Measurements from ENCODE around the gene ADAMTS9.

GRCh38 chr3:64560791-64561190 is 127.0 kb downstream of the ADAMTS9 start:
- TF ChIP-seq POLR2A (IDR thresholded peaks at IDR 0.05) (no peak), CTCF (IDR thresholded peaks at IDR 0.05) (no peak)
